HS-5 (cell line): ENCODE measurements around the gene CKM.
"Not testable (repeated sequence)": the region's sequence is repeated elsewhere in the genome, so short reads cannot be mapped to it uniquely, and the experiment has no call there.

Experiments used
- DNase-seq: peaks from one replicate; pipeline ENCODE4 v3.0.0-alpha.2; 2012; ENCODE audit warnings: low read depth

CKM gene

DNA sequence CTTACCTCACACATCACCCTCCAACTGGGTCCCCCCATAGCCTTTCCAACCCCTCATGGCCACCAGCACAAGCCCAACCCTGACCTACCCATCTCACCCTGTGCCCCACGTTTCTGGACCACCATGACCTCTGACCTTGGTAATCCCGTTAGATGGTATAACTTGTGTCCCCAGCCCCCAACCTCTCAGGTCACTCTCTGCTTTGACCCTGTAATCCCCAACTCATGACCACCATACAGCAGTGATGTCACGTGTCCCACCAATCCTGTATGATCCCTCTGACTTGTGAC lies 26.4 kb upstream of the CKM start:
- no peak for DNase-seq

DNA sequence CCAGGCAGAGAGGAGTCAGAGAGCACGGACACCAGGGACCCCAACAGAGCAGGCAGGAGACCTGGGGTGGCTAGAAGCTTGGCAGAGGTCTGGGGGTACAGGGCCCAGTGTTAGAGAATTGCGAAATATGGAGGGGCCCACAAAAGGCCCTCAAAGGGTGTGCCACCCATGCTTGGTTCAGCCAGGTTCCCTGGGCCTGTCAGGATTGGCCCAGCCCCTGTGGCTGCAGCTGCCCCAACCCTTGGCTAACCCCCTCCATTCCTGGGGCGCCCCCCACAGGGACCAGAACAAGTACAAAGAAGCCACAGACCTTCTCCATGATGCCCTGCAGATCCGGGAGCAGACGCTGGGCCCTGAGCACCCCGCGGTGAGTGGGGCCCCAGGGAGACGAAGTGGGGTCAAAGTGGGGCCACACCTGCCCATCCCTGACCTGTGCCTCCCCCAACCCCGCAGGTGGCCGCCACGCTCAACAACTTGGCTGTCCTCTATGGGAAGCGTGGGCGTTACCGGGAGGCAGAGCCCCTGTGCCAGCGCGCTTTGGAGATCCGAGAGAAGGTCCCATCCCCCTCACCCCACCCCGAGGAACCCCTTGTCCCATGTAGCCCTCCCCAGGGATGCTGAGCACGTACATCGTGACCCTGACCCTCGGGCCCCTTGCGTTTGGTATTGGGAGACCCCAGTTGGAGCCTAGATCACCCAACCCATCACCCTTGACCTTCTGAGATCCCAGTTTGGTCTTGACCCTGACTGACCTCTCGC lies 25.9 kb upstream of the CKM start:
- no peak for DNase-seq

DNA sequence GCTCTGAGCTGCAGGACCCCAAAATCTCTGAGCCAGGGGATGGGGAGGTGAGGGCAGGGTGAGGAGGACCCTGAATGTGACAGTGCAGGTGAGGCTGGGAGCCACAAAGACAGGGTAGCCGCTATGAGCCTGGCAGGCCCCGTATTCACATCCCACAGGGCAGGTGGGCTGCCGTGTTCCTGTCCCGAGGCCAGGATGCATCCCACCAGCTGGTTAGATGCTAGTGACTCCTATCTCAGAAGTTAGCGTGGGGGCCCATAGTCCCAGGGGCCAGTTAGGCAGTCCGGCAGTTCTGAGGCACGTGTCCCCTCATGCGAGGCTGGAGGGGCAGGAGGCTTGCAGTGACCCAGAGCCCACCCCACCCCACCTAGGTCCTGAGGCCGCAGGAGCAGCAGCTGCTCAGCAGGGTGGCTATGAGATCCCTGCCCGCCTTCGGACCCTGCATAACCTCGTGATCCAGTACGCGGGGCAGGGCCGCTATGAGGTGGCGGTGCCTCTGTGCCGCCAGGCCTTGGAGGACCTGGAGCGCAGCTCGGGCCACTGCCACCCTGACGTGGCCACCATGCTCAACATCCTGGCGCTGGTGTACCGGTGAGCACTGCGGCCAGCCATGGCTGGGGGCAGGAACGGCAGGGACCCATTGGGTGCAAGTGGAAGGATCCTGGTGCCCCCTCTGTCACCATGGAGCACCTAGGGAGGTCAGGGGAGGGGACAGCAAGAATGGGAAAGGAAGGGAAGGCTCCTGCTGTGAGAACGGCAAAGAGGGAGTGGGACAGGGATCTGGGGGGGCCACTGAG lies 25.1 kb upstream of the CKM start:
- no peak for DNase-seq

- no peak for DNase-seq
These were observed 23.8 kb upstream of the CKM start for GRCh38 chr19:45346449-45346848.

- DNase-seq: no peak
These were observed 22.8 kb upstream of the CKM start for GRCh38 chr19:45345506-45345860.

- no peak for DNase-seq
These were observed 22.2 kb upstream of the CKM start for GRCh38 chr19:45344621-45345505.

DNA sequence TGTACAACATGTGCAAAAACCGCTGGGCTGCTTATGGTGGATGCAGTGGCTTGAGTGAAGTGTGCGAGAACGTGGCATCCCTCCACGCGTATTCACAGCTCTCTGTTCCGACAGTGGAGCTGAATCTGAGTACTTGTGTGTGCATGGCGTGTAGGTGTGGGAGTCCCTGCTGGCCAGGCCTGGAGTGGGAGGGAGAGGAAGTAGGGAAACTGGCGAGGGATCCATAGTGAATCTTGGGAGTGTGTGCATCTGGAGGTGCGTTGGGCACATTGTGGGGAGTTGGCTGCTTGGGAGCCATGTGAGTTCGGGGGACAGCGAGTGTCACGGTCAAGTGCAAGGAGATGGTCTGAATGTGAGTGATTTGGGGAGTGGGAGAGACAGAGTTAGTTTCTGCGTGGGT lies 20.2 kb upstream of the CKM start:
- DNase-seq: no peak

GRCh38 chr19:45340899-45341453 lies 18.3 kb upstream of the CKM start:
- no peak for DNase-seq

DNA sequence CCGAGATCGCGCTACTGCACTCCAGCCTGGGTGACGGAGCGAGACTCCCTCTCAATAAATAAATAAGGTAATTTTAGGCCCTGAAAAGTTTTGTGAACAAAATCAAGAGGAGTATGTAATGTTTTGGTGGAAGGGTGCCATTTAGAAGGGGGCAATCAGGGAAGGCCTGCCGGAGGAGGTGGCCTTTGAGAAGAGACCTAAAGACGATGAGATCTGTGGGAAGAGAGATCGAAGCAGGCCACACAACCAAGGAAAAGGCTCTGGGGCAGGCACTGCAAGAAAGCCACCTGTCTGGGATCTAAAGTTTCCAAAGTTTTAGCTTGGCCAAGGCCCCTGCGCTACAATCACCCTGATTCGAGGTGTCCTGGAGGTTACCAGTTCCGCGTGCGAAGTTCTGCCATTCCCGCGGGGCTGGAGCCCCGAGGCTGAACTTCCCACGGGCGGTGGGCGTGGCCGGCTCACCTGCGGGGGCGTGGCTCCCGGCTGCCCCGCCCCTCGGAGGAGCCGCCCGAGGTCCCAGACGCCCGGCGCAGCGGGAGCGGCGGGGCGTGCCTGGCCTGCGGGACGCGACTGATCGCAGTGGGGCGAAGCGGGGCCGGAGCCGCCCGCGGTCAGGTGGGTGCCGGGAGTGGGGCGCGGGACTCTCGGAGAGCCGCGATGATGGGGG lies 17.7 kb upstream of the CKM start, which contains the start of gene KLC3:
TSS of gene KLC3 (plus strand) at position 519 of the 667 bp plus-strand sequence. CDS start 4,792 bp downstream, outside the sequence.
- no peak for DNase-seq

DNA sequence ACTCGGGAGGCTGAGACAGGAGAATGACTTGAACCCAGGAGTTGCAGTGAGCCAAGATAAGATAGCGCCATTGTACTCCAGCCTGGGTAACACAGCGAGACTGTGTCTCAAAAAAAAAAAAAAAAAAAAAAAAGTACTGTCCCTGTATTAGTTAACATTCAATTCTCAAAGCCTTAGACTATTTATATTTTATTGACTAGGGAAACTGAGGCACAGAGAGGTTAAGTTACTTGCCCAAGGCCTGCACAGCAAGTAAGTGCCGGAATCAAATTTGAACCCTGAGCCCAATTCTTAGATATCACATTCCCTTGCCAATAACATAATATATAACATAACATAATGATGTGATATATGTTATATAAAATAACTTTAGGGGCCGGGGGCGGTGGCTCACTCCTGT lies 17.0 kb upstream of the CKM start:
- no peak for DNase-seq

- DNase-seq: no peak
These were observed 14.1 kb upstream of the CKM start for GRCh38 chr19:45336696-45337251.

GRCh38 chr19:45334881-45335280 lies 12.2 kb upstream of the CKM start:
- not testable (repeated sequence) for DNase-seq

DNA sequence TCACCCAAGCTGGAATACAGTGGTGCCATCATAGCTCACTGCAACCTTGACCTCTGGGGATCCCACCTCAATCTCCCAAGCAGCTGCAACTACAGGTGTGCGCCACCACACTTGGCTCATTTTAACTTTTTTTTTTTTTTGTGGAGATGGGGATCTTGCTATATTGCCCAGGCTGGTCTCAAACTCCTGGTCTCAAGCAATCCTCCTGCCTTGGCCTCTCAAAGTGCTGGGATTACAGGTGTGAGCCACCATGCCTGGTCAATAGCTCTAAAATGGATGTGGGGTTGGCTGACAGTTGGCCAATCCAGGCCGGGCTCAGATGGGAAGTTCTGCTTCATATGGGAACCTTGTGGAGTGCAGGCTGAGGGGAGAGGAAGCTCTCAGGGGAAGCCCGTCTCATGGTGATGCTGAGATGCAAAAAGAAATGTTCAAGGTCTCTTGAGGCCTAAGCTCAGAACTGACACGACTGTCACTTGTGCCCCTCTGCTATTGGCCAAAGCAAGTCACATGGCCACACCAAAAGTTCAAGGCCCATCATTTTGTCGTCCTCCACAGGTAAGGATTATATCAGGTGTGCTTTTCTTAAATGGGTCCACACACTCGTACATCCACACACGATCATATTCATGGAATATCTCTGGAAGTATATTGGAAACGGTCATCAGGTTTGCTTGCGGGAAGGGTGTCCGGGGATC lies 11.1 kb upstream of the CKM start:
- no peak for DNase-seq

- no peak for DNase-seq
These were observed 8.7 kb upstream of the CKM start for GRCh38 chr19:45331411-45331810.

DNA sequence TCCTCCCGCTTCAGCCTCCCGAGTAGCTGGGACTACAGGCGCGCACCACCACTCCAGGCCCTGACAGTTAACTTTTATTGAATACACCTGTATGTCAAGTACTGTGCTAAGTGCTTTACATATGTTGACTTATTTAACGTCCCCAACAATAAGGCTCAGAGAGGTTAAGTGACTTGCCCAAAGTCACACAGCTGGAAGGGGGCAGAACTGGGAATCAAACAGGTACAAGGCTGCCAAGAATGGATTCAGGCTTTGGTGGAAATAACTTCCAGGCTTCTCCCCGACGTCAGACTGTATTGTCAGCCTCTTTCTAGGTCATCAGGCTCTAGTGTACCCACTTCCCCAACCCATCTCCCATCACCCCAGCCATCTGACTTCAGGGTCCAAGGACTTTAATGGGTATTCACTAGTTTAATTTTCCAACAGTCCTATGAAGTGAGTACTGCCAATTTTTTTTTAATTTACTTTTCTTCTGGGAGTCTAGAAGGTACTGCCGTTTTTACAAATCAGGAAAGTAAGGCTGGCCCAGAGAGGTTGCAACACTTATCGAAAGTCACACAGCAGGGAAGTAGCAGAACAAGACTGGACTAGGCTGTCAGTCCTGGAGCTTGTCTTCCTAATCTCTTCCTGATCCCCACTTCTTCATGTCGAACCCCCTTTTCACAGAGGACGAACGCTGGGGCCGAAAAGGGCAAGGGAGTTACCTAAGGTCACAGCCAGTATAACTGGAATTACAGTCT lies 4.9 kb upstream of the CKM start:
- no peak for DNase-seq

DNA sequence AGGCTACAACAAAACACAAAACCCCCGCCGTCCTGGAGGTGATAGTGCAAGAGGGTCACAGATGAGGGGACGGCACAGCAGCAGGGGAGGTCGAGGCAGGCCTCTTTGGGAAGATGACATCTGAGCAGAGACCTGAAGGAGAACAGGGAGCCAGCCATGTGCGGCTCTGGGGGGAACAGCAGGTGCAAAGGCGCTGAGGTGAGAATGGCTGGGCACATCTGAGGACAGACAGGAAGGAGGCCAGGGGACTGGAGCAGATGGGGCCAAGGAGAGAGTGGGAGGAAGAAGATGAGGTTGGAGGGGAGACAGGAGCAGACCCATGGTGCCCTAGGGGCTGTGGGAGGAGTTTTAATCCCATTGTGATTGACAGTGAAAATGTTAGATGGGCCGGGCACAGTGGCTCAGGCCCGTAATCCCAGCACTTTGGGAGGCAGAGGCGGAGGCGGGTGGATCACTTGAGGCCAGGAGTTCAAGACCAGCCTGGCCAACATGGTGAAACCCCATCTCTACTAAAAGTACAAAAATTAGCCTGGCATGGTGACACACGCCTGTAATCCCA lies 1.8 kb upstream of the CKM start:
- no peak for DNase-seq

DNA sequence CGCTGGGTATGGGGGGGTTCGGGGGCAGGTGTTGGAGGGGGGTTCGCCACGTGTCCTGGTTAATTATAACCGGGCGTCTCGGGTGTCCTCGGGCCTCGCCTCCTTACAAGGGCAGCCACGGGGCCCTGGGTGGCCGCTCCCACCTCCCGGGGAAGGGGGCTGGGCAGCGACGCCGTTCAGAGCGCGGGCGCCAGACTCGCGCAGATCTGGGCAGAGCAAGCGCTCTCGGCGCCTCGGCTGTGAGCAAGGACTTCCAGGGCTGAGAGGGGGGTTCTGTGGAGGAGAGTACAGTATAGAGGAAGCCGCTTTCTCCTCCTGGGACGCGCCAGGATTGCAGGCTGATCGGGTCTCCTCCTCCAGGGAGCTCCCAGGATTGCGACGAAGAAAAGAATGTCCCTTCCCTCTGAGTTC lies 1.0 kb upstream of the CKM start:
- no peak for DNase-seq

DNA sequence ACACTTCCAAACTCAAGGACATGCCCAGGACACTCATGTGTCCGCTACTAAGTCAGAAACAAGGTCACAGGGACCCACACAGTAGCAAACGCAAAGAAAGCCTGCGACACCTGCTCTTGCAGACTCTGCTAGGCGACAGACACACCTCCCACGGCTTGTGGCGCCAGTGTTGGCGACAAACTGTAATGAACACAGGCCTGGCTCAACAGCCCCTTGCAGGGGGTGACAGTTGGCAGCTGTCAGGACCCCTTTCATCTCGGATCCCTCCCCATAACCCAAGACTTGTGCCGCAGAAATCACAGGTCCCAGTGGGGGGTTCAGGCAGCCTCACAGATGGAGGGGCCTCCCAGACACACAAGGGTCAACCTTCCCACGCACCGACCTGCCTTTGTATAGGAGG lies 364 bp downstream of the CKM start:
- DNase-seq: no peak

DNA sequence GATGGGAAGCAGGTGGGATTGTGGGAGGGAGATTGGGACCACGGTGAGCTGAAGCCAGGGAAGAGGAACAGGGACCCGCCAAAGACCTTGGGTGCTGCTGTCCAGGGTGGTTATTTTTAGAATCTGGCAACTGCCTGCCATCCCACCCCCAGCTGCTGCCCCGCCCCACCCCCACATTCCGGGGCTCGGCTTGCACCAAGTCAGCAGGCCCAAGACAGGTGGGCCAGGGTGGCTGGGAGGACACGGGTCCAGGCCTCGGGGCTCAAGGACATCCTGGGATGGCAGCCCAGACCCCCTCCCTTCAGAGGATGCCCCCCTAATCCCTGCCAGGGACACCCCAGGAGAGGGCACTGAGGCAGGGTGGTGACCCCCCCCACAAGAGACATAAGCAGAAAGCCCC lies 827 bp downstream of the CKM start:
- DNase-seq: no peak
